ENCODE data around the gene ZFYVE28.
A peak's percentile ranks its signal among the peaks of the same experiment; 100 is the strongest.

The ZFYVE28 gene

DNA sequence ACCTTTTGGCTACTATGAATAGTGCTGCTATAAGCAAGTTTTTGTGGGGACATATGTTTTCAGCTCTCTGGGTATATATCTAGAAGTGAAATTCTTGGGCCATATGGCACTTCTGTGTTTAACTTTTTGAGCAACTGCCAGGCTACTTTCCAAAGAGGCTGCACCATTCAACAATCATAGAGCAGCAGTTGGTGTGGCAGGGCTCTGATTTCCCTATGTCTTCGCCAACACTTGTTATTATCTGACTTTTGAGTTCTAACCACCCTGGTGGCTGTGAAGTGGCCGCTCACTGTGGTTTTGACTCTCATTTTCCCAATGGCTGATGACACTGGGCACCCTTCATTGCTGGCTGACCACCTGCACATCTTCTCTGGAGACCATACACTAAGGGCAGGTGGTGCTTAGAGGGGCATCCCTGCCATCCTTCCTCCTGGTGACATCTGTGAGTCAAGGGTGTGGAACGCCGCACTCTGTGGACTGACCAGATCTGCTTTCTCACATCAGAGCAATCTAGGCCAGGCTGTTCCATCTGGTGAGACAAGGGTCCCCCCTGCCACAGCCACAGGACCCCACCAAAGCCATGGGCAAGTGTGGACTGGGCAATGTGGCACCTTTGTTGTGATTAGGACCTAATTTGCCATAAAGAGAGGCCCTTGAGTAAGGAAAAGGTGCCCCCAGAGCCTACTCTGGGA, 49.6 kb downstream of the ZFYVE28 start:
- DNase-seq (ENCODE audit: low read depth in 3 of 3): no peak

- no peak for DNase-seq (ENCODE audit: low read depth in 3 of 3)
Measured at GRCh38 chr4:2367626-2368025, 50.8 kb downstream of the ZFYVE28 start.

GRCh38 chr4:2366252-2367192, 51.9 kb downstream of the ZFYVE28 start:
- no peak for DNase-seq (ENCODE audit: low read depth in 3 of 3)

DNA sequence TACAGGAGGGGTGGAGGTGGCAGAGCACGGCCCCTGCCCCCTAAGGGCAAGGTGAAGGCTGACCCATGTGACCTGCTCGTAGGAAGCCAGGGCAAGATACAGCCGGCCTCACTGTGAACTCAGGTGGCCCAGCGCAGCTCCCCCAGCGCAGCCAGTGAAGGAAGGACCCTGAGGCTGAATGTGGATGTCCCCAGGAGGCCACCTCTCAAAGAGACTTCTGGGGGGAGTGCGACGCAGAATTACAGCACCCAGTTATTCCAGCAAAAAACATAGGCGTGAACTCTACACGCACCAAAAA, 52.6 kb downstream of the ZFYVE28 start:
- no peak for DNase-seq (ENCODE audit: low read depth in 3 of 3)

- no peak for DNase-seq (ENCODE audit: low read depth in 3 of 3)
Measured at GRCh38 chr4:2365054-2365912, 53.2 kb downstream of the ZFYVE28 start.

DNA sequence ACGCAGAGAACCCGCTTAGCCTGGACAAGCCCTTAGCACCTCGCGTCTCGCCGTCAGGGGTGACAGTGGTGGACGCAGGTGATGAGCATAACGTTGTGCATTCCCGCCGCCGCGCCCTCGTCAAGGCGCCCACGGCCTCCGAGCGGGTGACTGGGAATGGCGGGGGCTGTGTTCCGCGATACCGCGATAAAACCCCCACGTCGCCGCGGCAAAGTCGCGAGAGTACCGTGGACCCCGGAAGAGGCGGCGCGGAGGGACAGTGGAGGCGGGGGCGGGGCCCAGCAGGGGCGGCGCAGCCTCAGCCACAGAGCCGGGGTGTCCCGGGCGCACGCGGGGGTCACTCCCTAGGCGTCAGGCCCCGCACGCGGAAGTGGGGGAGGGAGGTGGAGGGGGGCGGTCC, 53.8 kb downstream of the ZFYVE28 start:
- DNase-seq (ENCODE audit: low read depth in 3 of 3): peak; percentile 31 to 60 (median 33)

GRCh38 chr4:2363951-2364653, 54.3 kb downstream of the ZFYVE28 start:
- DNase-seq (ENCODE audit: low read depth in 3 of 3): no peak

GRCh38 chr4:2363056-2363721, 55.3 kb downstream of the ZFYVE28 start:
- DNase-seq (ENCODE audit: low read depth in 3 of 3): no peak

DNA sequence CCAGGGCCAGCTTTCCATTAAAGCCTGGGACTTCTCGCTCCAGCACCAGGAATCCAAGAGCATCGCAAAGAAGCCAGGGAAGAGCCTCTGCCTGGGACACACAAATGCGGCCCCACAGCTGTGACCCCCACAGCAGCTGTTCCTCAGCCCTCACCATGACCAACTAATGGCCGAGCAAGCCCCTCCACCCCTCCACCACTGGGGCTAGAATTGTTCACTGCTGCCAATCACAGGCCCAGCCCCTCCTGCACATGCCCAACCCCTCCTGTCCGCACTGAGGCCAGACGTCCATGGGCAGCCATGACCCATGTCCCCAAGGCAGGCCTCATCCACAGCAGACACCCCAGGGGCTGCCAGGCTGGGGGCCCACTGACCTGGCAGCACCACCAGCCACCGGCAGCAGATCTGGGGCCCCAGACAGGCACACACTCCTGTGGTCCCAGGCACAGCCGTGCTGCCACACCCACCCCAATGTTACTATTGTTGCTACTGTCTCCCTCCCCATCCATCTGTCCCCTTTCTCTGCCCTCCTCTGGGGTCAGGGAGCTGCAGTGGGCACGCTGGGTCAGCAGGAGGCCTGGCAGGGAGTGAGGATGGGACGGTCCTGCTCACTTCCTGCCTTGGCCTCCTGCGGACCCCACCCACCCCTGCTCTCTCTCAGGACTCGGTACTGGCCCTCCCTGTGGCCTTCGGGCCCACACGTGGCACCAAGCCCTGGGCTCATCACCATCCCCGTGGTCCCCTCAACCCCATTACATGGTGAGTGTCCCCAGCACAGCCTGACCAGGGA, 56.0 kb downstream of the ZFYVE28 start:
- DNase-seq (ENCODE audit: low read depth in 3 of 3): no peak

DNA sequence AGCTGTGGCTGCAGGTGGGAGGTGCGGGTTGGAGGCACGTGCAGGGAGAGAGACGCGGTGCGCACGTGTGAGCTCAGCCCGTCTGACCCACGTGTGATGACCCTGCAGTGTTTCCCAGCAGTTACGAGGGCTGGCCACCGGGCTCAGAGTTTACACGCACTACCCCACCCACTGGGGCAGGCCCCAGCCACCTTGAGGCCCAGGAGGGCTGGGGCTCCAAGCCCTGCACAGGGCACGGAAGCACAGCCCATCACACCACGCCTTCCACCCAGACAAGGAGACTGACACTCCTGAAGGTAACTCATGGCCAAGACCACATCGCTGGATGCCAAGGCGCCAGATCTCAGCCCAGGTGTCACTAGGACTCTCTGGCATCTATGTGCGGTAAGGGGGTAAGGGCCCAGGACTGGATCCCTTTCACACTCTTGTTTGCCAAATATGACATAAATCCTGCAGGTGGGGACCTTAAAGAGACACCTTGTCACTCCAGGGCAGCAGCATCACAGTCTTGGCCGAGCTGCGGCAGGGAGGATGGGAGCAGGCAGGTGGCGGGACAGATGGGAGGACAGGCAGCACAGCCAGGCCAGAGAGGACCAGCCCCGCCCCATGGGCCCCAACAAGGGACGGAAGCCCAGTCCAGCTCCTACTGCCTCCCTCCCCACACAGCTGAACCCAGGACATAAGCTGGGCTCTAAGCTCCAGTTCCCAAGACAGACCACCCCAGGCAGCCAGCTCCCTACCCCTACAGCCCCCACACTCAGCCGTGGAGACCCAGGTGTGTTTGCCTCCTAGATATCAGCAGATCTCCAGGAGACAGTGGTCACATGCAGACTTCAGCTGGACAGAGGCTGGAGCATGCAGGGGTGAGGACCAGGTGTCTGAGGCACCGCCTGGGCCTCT, 56.8 kb downstream of the ZFYVE28 start:
- no peak for DNase-seq (ENCODE audit: low read depth in 3 of 3)

DNA sequence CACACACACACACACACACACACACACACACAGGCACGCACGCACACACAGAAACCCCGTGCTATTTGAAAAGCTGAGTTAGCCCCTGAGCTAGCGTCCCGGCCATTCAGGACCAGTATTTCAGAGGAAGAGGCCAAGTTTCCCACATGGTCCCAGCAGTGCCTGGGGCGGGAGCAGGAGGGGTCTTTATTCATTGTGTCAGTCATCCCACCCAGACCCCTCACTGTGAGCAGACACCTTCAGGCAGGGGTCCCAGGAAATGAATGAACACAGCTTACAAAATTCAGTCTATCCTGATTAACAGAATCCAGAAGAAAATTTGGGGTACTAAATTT, 58.1 kb downstream of the ZFYVE28 start:
- DNase-seq (ENCODE audit: low read depth in 3 of 3): no peak

DNA sequence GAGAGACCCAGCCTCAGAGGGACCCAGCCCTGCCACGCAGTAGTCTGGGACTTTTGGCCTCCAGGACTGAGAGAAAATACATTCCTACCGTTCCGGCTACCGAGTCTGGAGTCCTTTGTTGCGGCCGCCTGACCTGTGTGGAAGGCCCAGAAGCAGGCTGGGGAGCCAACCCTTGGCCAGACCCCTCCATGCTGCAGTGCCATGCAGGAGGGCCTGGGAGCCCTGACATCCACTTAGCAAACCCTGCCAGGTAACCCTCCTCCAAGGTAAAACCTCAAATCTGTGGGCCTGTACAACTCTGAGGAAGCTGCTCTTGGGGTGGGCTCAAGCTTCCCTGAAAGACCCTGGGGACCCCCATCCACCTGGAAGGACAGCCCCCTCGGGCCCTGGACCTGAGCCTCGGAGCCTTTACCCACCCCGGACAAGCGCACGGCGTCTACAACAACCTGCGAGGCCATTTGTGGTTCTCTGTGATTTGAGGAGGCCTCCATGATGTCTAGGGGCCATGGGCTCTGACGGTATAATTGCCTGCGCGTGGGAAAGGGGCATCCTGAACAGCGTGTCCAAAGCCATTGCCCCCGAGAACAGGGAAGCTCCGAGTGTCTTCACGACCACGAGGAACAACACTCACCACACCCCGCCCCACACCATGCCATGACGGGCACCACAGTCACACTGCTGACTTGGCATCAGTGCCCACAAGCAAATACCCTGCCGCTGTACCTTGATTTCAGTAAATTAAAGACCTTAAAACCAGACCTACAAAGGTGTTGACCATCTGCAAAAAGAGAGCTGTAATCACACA, 58.7 kb downstream of the ZFYVE28 start:
- DNase-seq (ENCODE audit: low read depth in 3 of 3): no peak

- no peak for DNase-seq (ENCODE audit: low read depth in 3 of 3)
Measured at GRCh38 chr4:2357821-2358745, 60.4 kb downstream of the ZFYVE28 start.

GRCh38 chr4:2356123-2357069, 62.0 kb downstream of the ZFYVE28 start:
- no peak for DNase-seq (ENCODE audit: low read depth in 3 of 3)

DNA sequence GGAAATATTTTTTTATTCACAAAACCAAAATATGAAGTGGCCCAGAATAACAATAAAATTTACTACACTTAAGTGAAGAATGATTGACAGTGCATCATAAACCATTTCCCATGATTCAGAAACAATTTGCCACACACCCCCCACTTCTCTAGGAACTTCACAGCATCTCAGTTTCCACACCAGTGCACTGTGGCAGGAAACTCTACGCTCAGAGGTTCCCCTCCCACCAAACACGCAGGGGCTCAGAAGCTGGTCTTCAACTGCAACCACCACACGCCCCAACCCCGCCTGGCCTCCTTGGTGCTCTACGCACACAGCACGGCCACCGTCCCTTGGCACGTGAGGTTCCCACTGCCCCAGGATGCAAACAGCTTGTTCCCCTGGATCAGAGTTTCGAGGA, 63.7 kb downstream of the ZFYVE28 start:
- no peak for DNase-seq (ENCODE audit: low read depth in 3 of 3)

GRCh38 chr4:2354118-2354517, 64.3 kb downstream of the ZFYVE28 start:
- DNase-seq (ENCODE audit: low read depth in 3 of 3): no peak
